ENCODE data around the gene PXMP4.

- TF ChIP-seq CTCF (IDR thresholded peaks at IDR 0.05; ENCODE audit: low read depth, low read length), result no peak
- no peak for TF ChIP-seq EZH2phosphoT487 (IDR thresholded peaks at IDR 0.05; ENCODE audit: low read depth)
These were observed 7.0 kb upstream of the PXMP4 start for GRCh38 chr20:33727115-33727479.

Measured in OCI-LY3 (cell line).